RWPE1 (cell line): ENCODE data around the gene HELT.
"Not testable (repeated sequence)": the region's sequence is repeated elsewhere in the genome, so short reads cannot be mapped to it uniquely, and the experiment has no call there.

ENCODE experiments used
- CTCF ChIA-PET: fragments of 350-600 bp; sonication (Branson Sonifier 250); formaldehyde crosslinking; extraction: SDS; loops from one replicate; lab custom pipeline; 2021; lab: Yijun Ruan, JAX
- POLR2A ChIA-PET: fragments of 400-600 bp; formaldehyde crosslinking; extraction: SDS; loops from one replicate; lab custom pipeline; 2020; ENCODE audit warnings: antibody characterized with exemption; ENCODE audit not compliant: low non-redundant PET; lab: Yijun Ruan, JAX
- DNase-seq: peaks from one replicate; pipeline ENCODE4 v3.0.0; 2012; ENCODE audit warnings: low spot score
- H3K27ac ChIP-seq: fragments of 450-650 bp; 2 replicates; pipeline ENCODE4 v1.5.1; 2017
- TF ChIP-seq, protein P1 (sequence below): fragments of 450-650 bp; conservative IDR thresholded peaks from 2 replicates; pipeline ENCODE4 v1.5.1; 2017; ENCODE audit warnings: low read depth, mild to moderate bottlenecking

Gene HELT

DNA sequence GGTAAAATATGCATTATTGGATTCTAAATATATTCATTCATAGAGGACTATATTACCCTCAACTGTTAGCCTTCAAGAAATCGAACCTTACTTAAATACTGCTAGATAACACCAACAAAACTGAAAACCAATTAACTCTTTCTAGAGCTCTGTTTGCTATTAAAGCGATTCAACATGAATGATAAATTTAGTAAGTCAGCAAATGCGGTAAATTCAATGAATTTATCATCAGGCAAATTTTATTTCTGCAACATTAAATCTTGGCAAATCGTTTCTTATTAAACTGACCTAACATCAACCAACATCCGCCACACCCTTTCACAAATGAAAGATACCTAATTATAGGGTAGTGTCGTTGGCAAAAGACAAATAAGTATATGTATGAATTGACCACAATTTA lies 26.4 kb upstream of the HELT start:
- ChIA-PET CTCF (no interaction called here), POLR2A (no interaction called here)
- H3K27ac ChIP-seq: no peak overlapping the region
- TF ChIP-seq, protein P1, sequence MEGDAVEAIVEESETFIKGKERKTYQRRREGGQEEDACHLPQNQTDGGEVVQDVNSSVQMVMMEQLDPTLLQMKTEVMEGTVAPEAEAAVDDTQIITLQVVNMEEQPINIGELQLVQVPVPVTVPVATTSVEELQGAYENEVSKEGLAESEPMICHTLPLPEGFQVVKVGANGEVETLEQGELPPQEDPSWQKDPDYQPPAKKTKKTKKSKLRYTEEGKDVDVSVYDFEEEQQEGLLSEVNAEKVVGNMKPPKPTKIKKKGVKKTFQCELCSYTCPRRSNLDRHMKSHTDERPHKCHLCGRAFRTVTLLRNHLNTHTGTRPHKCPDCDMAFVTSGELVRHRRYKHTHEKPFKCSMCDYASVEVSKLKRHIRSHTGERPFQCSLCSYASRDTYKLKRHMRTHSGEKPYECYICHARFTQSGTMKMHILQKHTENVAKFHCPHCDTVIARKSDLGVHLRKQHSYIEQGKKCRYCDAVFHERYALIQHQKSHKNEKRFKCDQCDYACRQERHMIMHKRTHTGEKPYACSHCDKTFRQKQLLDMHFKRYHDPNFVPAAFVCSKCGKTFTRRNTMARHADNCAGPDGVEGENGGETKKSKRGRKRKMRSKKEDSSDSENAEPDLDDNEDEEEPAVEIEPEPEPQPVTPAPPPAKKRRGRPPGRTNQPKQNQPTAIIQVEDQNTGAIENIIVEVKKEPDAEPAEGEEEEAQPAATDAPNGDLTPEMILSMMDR: no peak
- no peak for DNase-seq

DNA sequence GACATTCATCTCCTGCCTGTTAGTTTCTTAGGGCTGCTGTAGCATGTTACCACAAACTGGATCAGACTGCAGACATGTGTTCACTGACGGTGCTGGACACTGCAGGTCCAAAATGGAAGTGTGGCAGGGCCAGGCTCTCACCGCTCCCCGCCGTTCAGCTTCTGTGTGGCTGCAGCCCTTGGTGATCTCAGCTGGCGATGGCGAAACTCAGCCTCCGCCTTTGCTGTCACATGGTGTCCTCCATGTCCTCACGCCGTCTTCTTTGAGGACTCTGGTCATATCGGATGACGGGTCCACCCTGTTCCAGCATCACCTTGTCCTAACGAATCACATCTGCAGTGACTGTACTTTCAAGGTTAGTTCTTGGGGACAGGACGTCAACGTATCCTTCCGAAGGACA lies 25.9 kb upstream of the HELT start:
- ChIA-PET POLR2A (no interaction called here), CTCF (interaction anchor here (1.4 kb wide), 1 partner anchor 13 kb away, joined by 6 read pairs; no protein-coding TSS in a partner anchor)
- DNase-seq: no peak
- H3K27ac ChIP-seq: no peak overlapping the region
- TF ChIP-seq, protein P1: no peak

DNA sequence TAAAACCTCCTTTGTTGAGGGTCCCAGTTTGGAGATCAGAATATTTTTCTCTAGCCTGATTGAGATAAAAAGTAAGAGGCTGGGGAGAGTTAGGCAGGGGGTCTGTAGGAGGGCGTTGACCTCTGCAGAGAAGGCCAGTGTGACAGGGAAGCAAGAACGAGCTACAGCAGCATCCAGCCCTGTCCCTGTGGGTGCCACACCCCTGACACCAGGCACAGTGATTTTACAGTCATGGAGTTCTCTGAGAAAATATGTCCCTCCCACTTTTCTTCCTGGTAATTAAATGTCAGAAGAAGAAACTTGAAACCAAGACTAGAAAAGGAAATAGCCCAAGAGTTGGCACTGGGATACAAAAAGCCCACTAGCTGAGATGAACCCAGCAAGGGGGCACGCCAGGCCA lies 25.0 kb upstream of the HELT start:
- DNase-seq: no peak
- CTCF ChIA-PET: interaction anchor here (1.4 kb wide), 1 partner anchor 12 kb away, joined by 6 read pairs; no protein-coding TSS in a partner anchor
- no peak overlapping the region for H3K27ac ChIP-seq
- POLR2A ChIA-PET: no interaction called here
- TF ChIP-seq, protein P1: no peak

DNA sequence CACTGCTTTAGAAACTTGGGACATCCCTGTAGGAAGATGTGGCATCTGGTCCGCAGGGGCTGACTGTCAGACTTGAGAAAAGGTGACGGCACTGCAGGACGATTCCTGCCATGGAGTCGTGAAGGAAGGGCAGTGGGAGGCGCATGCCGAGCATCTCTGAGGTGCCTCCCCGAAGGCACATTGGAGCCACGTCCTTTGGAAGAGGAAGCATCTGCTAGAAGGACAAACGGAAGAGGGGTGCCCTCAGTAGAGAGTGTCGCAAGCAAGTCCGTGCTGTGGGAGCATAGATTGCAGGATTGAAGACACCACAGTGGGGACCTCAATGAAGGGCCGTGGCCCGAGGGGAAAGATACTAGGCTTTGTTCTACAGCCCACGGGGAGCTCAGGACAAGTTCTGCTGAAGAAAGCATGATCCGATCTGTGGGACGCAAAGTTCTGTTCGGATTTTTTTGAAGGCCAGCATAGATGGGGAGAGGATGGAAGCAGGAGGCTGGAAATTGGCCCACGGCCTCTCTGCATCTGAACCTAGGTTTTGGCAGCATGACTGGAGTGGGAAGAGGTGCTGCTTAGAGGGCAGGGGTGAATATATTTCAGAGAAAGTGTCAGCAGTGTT lies 24.2 kb upstream of the HELT start:
- POLR2A ChIA-PET: no interaction called here
- CTCF ChIA-PET: interaction anchor here (1.4 kb wide), 1 partner anchor 11 kb away, joined by 6 read pairs; no protein-coding TSS in a partner anchor
- DNase-seq: no peak
- TF ChIP-seq, protein P1: no peak
- no peak overlapping the region for H3K27ac ChIP-seq

DNA sequence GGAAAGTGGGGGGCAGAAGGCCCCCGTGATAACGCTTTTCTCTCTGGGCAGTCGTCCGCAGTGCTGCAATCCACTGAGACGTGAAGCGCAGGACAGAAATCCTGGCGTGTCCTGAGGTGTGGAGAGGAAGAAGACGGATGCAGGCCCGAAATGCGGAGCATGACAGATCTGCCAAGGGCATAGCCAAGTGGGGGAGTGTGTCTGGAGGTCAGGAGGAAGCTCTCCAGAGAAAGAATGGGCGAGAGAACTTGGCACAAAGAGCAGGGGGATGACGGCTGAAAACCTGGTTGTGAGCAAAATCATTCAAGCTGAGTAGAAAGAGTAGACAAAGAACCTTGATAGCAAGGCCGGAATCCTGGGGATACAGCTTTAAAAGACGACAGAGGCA lies 23.7 kb upstream of the HELT start:
- POLR2A ChIA-PET: no interaction called here
- no peak for DNase-seq
- TF ChIP-seq, protein P1: no peak
- CTCF ChIA-PET: no interaction called here
- H3K27ac ChIP-seq: no peak overlapping the region

DNA sequence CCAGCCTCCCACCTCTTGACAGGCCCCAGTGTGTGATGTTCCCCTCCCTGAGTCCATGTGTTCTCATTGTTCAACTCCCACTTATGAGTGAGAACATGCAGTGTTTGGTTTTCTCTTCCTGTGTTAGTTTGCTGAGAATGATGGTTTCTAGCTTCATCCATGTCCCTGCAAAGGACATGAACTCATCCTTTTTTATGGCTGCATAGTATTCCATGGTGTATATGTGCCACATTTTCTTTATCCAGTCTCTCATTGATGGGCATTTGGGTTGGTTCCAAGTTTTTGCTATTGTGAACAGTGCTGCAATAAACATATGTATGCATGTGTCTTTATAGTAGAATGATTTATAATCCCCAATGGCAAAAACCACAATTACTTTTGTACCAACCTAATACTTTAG lies 20.6 kb upstream of the HELT start:
- DNase-seq, POLR2A ChIA-PET, CTCF ChIA-PET, H3K27ac ChIP-seq: not testable (repeated sequence)

DNA sequence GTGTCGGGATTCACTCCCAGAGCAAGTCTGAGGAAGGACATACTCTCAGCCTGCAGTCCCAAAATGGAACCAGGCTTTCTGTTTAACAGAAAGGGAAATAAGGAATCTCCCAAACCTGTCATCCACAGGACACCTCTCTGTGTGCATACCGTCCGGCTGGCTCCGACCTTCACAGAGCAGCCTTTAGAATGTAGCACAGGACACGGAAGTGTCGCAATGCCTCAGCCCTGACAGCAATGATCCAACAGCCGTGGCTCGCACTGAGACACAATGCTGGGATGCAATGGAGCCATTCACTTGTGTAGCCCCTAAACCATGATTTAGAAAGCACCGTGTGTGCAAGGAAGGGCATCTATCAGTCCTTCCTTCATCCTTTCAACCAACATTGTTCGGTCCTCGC lies 15.5 kb upstream of the HELT start:
- ChIA-PET POLR2A (no interaction called here), CTCF (no interaction called here)
- no peak overlapping the region for H3K27ac ChIP-seq
- DNase-seq: no peak
- TF ChIP-seq, protein P1: no peak
